ENCODE measurements around the gene RARRES1. TPM values are rescaled to one million over a fixed set of nuclear protein-coding genes. Genes with fewer than 3 reads are reported as not detected.

RARRES1 gene
- total RNA-seq, 1 experiment from 2014 or later: 0.81 TPM

GRCh38 chr3:158659454-158660237 is 72.6 kb downstream of the RARRES1 start:
- H4K5ac ChIP-seq (ENCODE audit: insufficient read length, low read depth, low read length): no peak overlapping the region
- H2BK120ac ChIP-seq (ENCODE audit: low read depth, low read length, poor library complexity, severe bottlenecking): no peak overlapping the region
- H3K27me3 Mint-ChIP-seq (ENCODE audit: low read depth): no peaks in the 10 kb centered on the region
- H3K36me3 Mint-ChIP-seq (ENCODE audit: insufficient read depth in 1 of 3, low read depth in 3 of 3): peaks cover 4 to 42% (median 22%) of the 10 kb centered on the region in 3 experiments; a peak in 5 of 7 replicates
- no peak overlapping the region for H3K4ac ChIP-seq (ENCODE audit: low read depth, low read length)
- H3K27ac ChIP-seq (ENCODE audit: insufficient read length, low read depth, low read length): no peak overlapping the region
- no peak overlapping the region for H3K27ac Mint-ChIP-seq
- no peak overlapping the region for H3K23ac ChIP-seq (ENCODE audit: insufficient read length, low read depth, low read length)
- H3K23me2 ChIP-seq (ENCODE audit: insufficient read length, low read depth, low read length, poor library complexity, severe bottlenecking): no peaks in the 10 kb centered on the region
- no peak overlapping the region for H2AK5ac ChIP-seq (ENCODE audit: insufficient read length, low read length)
- no peak overlapping the region for H3T11ph ChIP-seq (ENCODE audit: low read length)
- no peak overlapping the region for H3K4me3 Mint-ChIP-seq
- no peaks in the 10 kb centered on the region for H3K9me3 Mint-ChIP-seq
- DNase-seq: peak; percentile 35
- H4K8ac ChIP-seq (replicated peaks; ENCODE audit: insufficient read length, low read depth, low read length): no peak overlapping the region
- no peak overlapping the region for H3K56ac ChIP-seq (ENCODE audit: insufficient read length, low read depth, low read length)
- no peaks in the 10 kb centered on the region for H3K27me3 ChIP-seq (ENCODE audit: insufficient read depth, low read length)
- no peak overlapping the region for H2BK20ac ChIP-seq (ENCODE audit: low read depth, low read length, poor library complexity, severe bottlenecking)
- H4K91ac ChIP-seq (ENCODE audit: insufficient read length, low read depth, low read length): no peak overlapping the region
- H2BK12ac ChIP-seq (ENCODE audit: insufficient read length, low read depth, low read length): no peak overlapping the region
- no peaks in the 10 kb centered on the region for H3K9me3 ChIP-seq (ENCODE audit: control insufficient read depth, low read depth, low read length)
- no peak overlapping the region for H3K4me2 ChIP-seq (ENCODE audit: insufficient read depth, insufficient read length, low read length)
- no CpG with 5 or more reads among the region's 7 CpGs for WGBS (ENCODE audit: extremely low coverage, insufficient read length, low lambda C conversion rate)
- no peaks in the 10 kb centered on the region for H3K4me1 ChIP-seq (ENCODE audit: insufficient read depth, low read length)
- no peaks in the 10 kb centered on the region for H3K79me1 ChIP-seq (ENCODE audit: insufficient read depth, low read depth, low read length, poor library complexity, severe bottlenecking)
- no peak overlapping the region for H3K14ac ChIP-seq (ENCODE audit: insufficient read depth, low read length)
- no peak overlapping the region for H3K18ac ChIP-seq (ENCODE audit: insufficient read length, low read depth, low read length)
- H2BK5ac ChIP-seq (ENCODE audit: insufficient read length, low read length): no peak overlapping the region
- H3K4me1 Mint-ChIP-seq: no peaks in the 10 kb centered on the region
- H3K79me2 ChIP-seq (ENCODE audit: insufficient read depth, low read length): no peaks in the 10 kb centered on the region
- TF ChIP-seq, protein P1, sequence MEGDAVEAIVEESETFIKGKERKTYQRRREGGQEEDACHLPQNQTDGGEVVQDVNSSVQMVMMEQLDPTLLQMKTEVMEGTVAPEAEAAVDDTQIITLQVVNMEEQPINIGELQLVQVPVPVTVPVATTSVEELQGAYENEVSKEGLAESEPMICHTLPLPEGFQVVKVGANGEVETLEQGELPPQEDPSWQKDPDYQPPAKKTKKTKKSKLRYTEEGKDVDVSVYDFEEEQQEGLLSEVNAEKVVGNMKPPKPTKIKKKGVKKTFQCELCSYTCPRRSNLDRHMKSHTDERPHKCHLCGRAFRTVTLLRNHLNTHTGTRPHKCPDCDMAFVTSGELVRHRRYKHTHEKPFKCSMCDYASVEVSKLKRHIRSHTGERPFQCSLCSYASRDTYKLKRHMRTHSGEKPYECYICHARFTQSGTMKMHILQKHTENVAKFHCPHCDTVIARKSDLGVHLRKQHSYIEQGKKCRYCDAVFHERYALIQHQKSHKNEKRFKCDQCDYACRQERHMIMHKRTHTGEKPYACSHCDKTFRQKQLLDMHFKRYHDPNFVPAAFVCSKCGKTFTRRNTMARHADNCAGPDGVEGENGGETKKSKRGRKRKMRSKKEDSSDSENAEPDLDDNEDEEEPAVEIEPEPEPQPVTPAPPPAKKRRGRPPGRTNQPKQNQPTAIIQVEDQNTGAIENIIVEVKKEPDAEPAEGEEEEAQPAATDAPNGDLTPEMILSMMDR (conservative IDR thresholded peaks at IDR 0.05): peak; percentile 72
- no peak overlapping the region for H2BK15ac ChIP-seq (ENCODE audit: low read depth, low read length)
- no peak overlapping the region for H3K9ac ChIP-seq (ENCODE audit: extremely low read depth, insufficient read length, low read length)
- no peaks in the 10 kb centered on the region for H4K20me1 ChIP-seq (ENCODE audit: control insufficient read depth, insufficient read depth, insufficient read length)
- H2AFZ ChIP-seq (ENCODE audit: low read length): no peak overlapping the region

Measured in H9 (cell line).